Uterus (tissue), 4 donors: ENCODE data around the gene COL1A1. TPM values are rescaled to one million over a fixed set of nuclear protein-coding genes. Genes with fewer than 3 reads are reported as not detected.

Experiments
- DNase-seq, 2 donors: peaks; one replicate each; pipeline ENCODE4 v3.0.0-alpha.2; 2019 to 2020
- H3K27ac ChIP-seq, 2 donors: fragments of 200-600 bp; sonication (generic); 1 replicate in 1 of 2; 2 replicates in 1 of 2; pipeline ENCODE4 v1.5.1; 2016 to 2018
- H3K27me3 ChIP-seq, 2 donors: fragments of 200-600 bp; sonication (generic); one replicate each; pipeline ENCODE4 v1.5.1; 2018 to 2019; ENCODE audit warnings: control low read depth in 1 of 2
- H3K36me3 ChIP-seq, 2 donors: fragments of 200-600 bp; sonication (generic); one replicate each; pipeline ENCODE4 v1.5.1; 2019; ENCODE audit warnings: control low read depth in 1 of 2
- H3K4me1 ChIP-seq, 2 donors: fragments of 200-600 bp; sonication (generic); one replicate each; pipeline ENCODE4 v1.5.1; 2018 to 2019; ENCODE audit warnings: control low read depth in 1 of 2
- H3K4me3 ChIP-seq, 2 donors: fragments of 200-600 bp; sonication (generic); 1 replicate in 1 of 2; 2 replicates in 1 of 2; pipeline ENCODE4 v1.5.1; 2018 to 2019; ENCODE audit warnings: mild to moderate bottlenecking in 1 of 2
- H3K9me3 ChIP-seq, 2 donors: fragments of 200-600 bp; sonication (generic); one replicate each; pipeline ENCODE4 v1.5.1; 2019; ENCODE audit warnings: control low read depth in 1 of 2
- CTCF ChIP-seq, 4 experiments: fragments of 200-600 bp in 2 of 4; fragments of 450-650 bp in 2 of 4; sonication (generic) in 2 of 4; IDR thresholded peaks; one replicate each; pipeline ENCODE4 v1.5.1; 2016 to 2019; ENCODE audit warnings: antibody characterized with exemption in 4 of 4, mild to moderate bottlenecking in 2 of 4, moderate library complexity in 1 of 4
- POLR2A ChIP-seq, 2 donors: fragments of 450-650 bp; IDR thresholded peaks; one replicate each; pipeline ENCODE4 v1.6.1; 2016; ENCODE audit warnings: antibody characterized with exemption in 2 of 2, mild to moderate bottlenecking in 1 of 2, moderate library complexity in 1 of 2
- intact Hi-C: fragments of 100-400 bp; cut with DNase I; formaldehyde crosslinking; loops from one replicate; pipeline ENCODE4 v1.15.1; 2023; ENCODE audit warnings: low total_unique reads
- total RNA-seq, 4 donors: library from RNA; depleted of rRNA in 3 of 4; stranded (reverse); fragments of >200 nt in 3 of 4; gene quantifications; one replicate each; pipeline versions ENCODE4 v1.1.0 to v1.2.4, GENCODE V29; 2014 to 2023
- donor health status: DM: yes; HTN: yes; CAD: no.

The COL1A1 gene
- total RNA-seq, 4 donors from 2014 or later, result 59.4 to 4,880 (median 491) TPM

GRCh38 chr17:50151937-50152547 lies 49.4 kb downstream of the COL1A1 start:
- no peaks in the 10 kb centered on the region for H3K27me3 ChIP-seq
- no peaks in the 10 kb centered on the region for H3K9me3 ChIP-seq
- TF ChIP-seq CTCF (IDR thresholded peaks at IDR 0.05), result peak in 2 of 4 experiments; percentile 34 to 37
- no peak for TF ChIP-seq POLR2A (IDR thresholded peaks at IDR 0.05)
- H3K36me3 ChIP-seq, result no peaks in the 10 kb centered on the region
- intact Hi-C loops, result no loop called here
- peaks cover 6 to 9% of the 10 kb centered on the region in 2 donors for H3K4me1 ChIP-seq
- peak; percentile 82 to 90 for DNase-seq
- H3K27ac ChIP-seq, result peak overlapping the region; percentile 93 to 94
- peak overlapping the region; percentile 48 to 91 for H3K4me3 ChIP-seq

- no peaks in the 10 kb centered on the region for H3K36me3 ChIP-seq
- DNase-seq, result peak; percentile 90 to 91
- peak; percentile 47 to 87 (median 68) for TF ChIP-seq CTCF (IDR thresholded peaks at IDR 0.05)
- peak; percentile 31 to 42 for TF ChIP-seq POLR2A (IDR thresholded peaks at IDR 0.05)
- H3K9me3 ChIP-seq, result no peaks in the 10 kb centered on the region
- peaks cover 6 to 17% of the 10 kb centered on the region in 2 donors for H3K4me1 ChIP-seq
- no peaks in the 10 kb centered on the region for H3K27me3 ChIP-seq
- H3K4me3 ChIP-seq, result peak overlapping the region; percentile 48 to 91
- intact Hi-C loops, result no loop called here
- peak overlapping the region; percentile 93 to 94 for H3K27ac ChIP-seq
These were observed 50.1 kb downstream of the COL1A1 start for GRCh38 chr17:50151041-50151936.

GRCh38 chr17:50150354-50151040 lies 50.9 kb downstream of the COL1A1 start, which contains the start of gene PPP1R9B:
TSS of gene PPP1R9B (minus strand) at chr17:50150677. CDS start at chr17:50150513, 164 bp downstream.
- intact Hi-C loops, result no loop called here
- Histone ChIP-seq H3K4me3 (peak within 1 kb of the TSS; percentile 48 to 91), H3K36me3 (no peaks in the 10 kb centered on the region), H3K9me3 (no peaks in the 10 kb centered on the region), H3K27ac (peak within 1 kb of the TSS; percentile 93 to 94), H3K4me1 (peaks cover 3 to 23% of the 10 kb centered on the region in 2 donors), H3K27me3 (no peaks in the 10 kb centered on the region)
- TF ChIP-seq POLR2A (IDR thresholded peaks at IDR 0.05), result no peak
- TF ChIP-seq CTCF (IDR thresholded peaks at IDR 0.05), result no peak
- DNase-seq, result peak in 1 of 2 donors; percentile 48

- Histone ChIP-seq H3K9me3 (no peaks in the 10 kb centered on the region), H3K36me3 (no peaks in the 10 kb centered on the region), H3K4me3 (peak overlapping the region; percentile 48 to 91), H3K27ac (peak overlapping the region; percentile 93 to 94), H3K27me3 (no peaks in the 10 kb centered on the region), H3K4me1 (peaks cover 0 to 23% of the 10 kb centered on the region in 2 donors)
- DNase-seq, result peak in 1 of 2 donors; percentile 52
- intact Hi-C loops, result no loop called here
- TF ChIP-seq CTCF (IDR thresholded peaks at IDR 0.05) (peak in 2 of 4 experiments; percentile 28 to 41), POLR2A (IDR thresholded peaks at IDR 0.05) (no peak)
These were observed 51.7 kb downstream of the COL1A1 start for GRCh38 chr17:50149417-50150353.
